Measurements from ENCODE around the gene HIRIP3.

The HIRIP3 gene

GRCh38 chr16:30010844-30011713 is 15.7 kb upstream of the HIRIP3 start, which contains the start of gene DOC2A:
DOC2A (minus strand) TSS chr16:30011027; CDS start chr16:30010222, 805 bp downstream.
- Histone ChIP-seq H3K9ac (ENCODE audit: low read length) (no peak within 1 kb of the TSS), H3K27ac (ENCODE audit: low read length, poor library complexity, severe bottlenecking) (no peak within 1 kb of the TSS), H3K4me3 (ENCODE audit: insufficient read depth in 1 of 2, low read depth in 1 of 2, low read length in 2 of 2) (peak within 1 kb of the TSS; percentile 55), H2AK5ac (ENCODE audit: low read length, severe bottlenecking) (no peak within 1 kb of the TSS), H2BK12ac (ENCODE audit: low read length in 2 of 2) (no peak within 1 kb of the TSS), H2BK15ac (ENCODE audit: low read depth, poor library complexity, severe bottlenecking) (no peak within 1 kb of the TSS), H2AFZ (ENCODE audit: low read depth, low read length) (no peak within 1 kb of the TSS), H3K4me1 (ENCODE audit: control insufficient read depth, insufficient read depth, low read depth, low read length) (peaks cover 19% of the 10 kb centered on the region), H3K4me2 (ENCODE audit: low read length, poor library complexity, severe bottlenecking) (peak within 1 kb of the TSS; percentile 90), H3K27me3 (ENCODE audit: control insufficient read depth in 1 of 2, insufficient read depth in 1 of 2, low read length in 2 of 2) (peaks cover 33 to 44% of the 10 kb centered on the region in 2 experiments), H3K9me3 (ENCODE audit: control insufficient read depth, low read length) (no peaks in the 10 kb centered on the region), H3K4ac (ENCODE audit: low read depth in 1 of 2, low read length in 2 of 2) (no peak within 1 kb of the TSS), H3K23ac (ENCODE audit: low read length in 2 of 2) (peak within 1 kb of the TSS in 1 of 2 experiments; percentile 94), H2BK120ac (ENCODE audit: low read depth, low read length) (no peak within 1 kb of the TSS), H4K91ac (ENCODE audit: low read length) (no peak within 1 kb of the TSS), H3K14ac (ENCODE audit: low read length in 2 of 2) (no peak within 1 kb of the TSS), H3K18ac (ENCODE audit: low read depth in 1 of 2, low read length in 2 of 2) (peak within 1 kb of the TSS in 1 of 2 experiments; percentile 61), H3K36me3 (ENCODE audit: control insufficient read depth in 1 of 2, insufficient read depth in 2 of 2, low read depth in 1 of 2, low read length in 2 of 2) (peaks cover 0 to 10% of the 10 kb centered on the region in 2 experiments), H2BK5ac (ENCODE audit: low read depth, low read length, poor library complexity, severe bottlenecking) (no peak within 1 kb of the TSS), H3K79me1 (replicated peaks; ENCODE audit: low read length, poor library complexity, severe bottlenecking) (no peaks in the 10 kb centered on the region), H4K8ac (ENCODE audit: low read length) (no peak within 1 kb of the TSS)
- 1% methylated on average over 59 of the region's 99 CpGs for WGBS
- peak; percentile 10 for DNase-seq

GRCh38 chr16:30009990-30010843 is 14.8 kb upstream of the HIRIP3 start:
- no peak overlapping the region for H2BK15ac ChIP-seq (ENCODE audit: low read depth, poor library complexity, severe bottlenecking)
- no peak overlapping the region for H3K23ac ChIP-seq (ENCODE audit: low read length in 2 of 2)
- peaks cover 20% of the 10 kb centered on the region for H3K4me1 ChIP-seq (ENCODE audit: control insufficient read depth, insufficient read depth, low read depth, low read length)
- H4K8ac ChIP-seq (ENCODE audit: low read length), result no peak overlapping the region
- H3K9me3 ChIP-seq (ENCODE audit: control insufficient read depth, low read length), result no peaks in the 10 kb centered on the region
- H3K14ac ChIP-seq (ENCODE audit: low read length in 2 of 2), result no peak overlapping the region
- no peak overlapping the region for H3K27ac ChIP-seq (ENCODE audit: low read length, poor library complexity, severe bottlenecking)
- no peak overlapping the region for H3K4ac ChIP-seq (ENCODE audit: low read depth in 1 of 2, low read length in 2 of 2)
- peak overlapping the region; percentile 37 to 55 for H3K4me3 ChIP-seq (ENCODE audit: insufficient read depth in 1 of 2, low read depth in 1 of 2, low read length in 2 of 2)
- H4K91ac ChIP-seq (ENCODE audit: low read length), result no peak overlapping the region
- peaks cover 33 to 44% of the 10 kb centered on the region in 2 experiments for H3K27me3 ChIP-seq (ENCODE audit: control insufficient read depth in 1 of 2, insufficient read depth in 1 of 2, low read length in 2 of 2)
- H3K79me1 ChIP-seq (replicated peaks; ENCODE audit: low read length, poor library complexity, severe bottlenecking), result no peaks in the 10 kb centered on the region
- peak overlapping the region; percentile 90 for H3K4me2 ChIP-seq (ENCODE audit: low read length, poor library complexity, severe bottlenecking)
- H2BK12ac ChIP-seq (ENCODE audit: low read length in 2 of 2), result no peak overlapping the region
- WGBS, result 46% methylated on average over 32 of the region's 34 CpGs
- H3K9ac ChIP-seq (ENCODE audit: low read length), result no peak overlapping the region
- H2BK120ac ChIP-seq (ENCODE audit: low read depth, low read length), result no peak overlapping the region
- no peak overlapping the region for H2AFZ ChIP-seq (ENCODE audit: low read depth, low read length)
- DNase-seq, result no peak
- no peak overlapping the region for H2BK5ac ChIP-seq (ENCODE audit: low read depth, low read length, poor library complexity, severe bottlenecking)
- no peak overlapping the region for H3K18ac ChIP-seq (ENCODE audit: low read depth in 1 of 2, low read length in 2 of 2)
- peaks cover 0 to 17% of the 10 kb centered on the region in 2 experiments for H3K36me3 ChIP-seq (ENCODE audit: control insufficient read depth in 1 of 2, insufficient read depth in 2 of 2, low read depth in 1 of 2, low read length in 2 of 2)
- H2AK5ac ChIP-seq (ENCODE audit: low read length, severe bottlenecking), result no peak overlapping the region

GRCh38 chr16:30009085-30009862 is 13.9 kb upstream of the HIRIP3 start:
- Histone ChIP-seq H3K9me3 (ENCODE audit: control insufficient read depth, low read length) (no peaks in the 10 kb centered on the region), H3K79me1 (replicated peaks; ENCODE audit: low read length, poor library complexity, severe bottlenecking) (peaks cover 3% of the 10 kb centered on the region), H3K27ac (ENCODE audit: low read length, poor library complexity, severe bottlenecking) (no peak overlapping the region), H3K36me3 (ENCODE audit: control insufficient read depth in 1 of 2, insufficient read depth in 2 of 2, low read depth in 1 of 2, low read length in 2 of 2) (peaks cover 0 to 26% of the 10 kb centered on the region in 2 experiments), H2BK12ac (ENCODE audit: low read length in 2 of 2) (no peak overlapping the region), H2AK5ac (ENCODE audit: low read length, severe bottlenecking) (no peak overlapping the region), H2BK120ac (ENCODE audit: low read depth, low read length) (no peak overlapping the region), H2BK15ac (ENCODE audit: low read depth, poor library complexity, severe bottlenecking) (no peak overlapping the region), H3K4me3 (ENCODE audit: insufficient read depth in 1 of 2, low read depth in 1 of 2, low read length in 2 of 2) (no peak overlapping the region), H4K91ac (ENCODE audit: low read length) (no peak overlapping the region), H3K23ac (ENCODE audit: low read length in 2 of 2) (no peak overlapping the region), H2AFZ (ENCODE audit: low read depth, low read length) (no peak overlapping the region), H4K8ac (ENCODE audit: low read length) (no peak overlapping the region), H3K4me2 (ENCODE audit: low read length, poor library complexity, severe bottlenecking) (no peak overlapping the region), H3K14ac (ENCODE audit: low read length in 2 of 2) (no peak overlapping the region), H3K18ac (ENCODE audit: low read depth in 1 of 2, low read length in 2 of 2) (no peak overlapping the region), H3K27me3 (ENCODE audit: control insufficient read depth in 1 of 2, insufficient read depth in 1 of 2, low read length in 2 of 2) (peaks cover 33 to 44% of the 10 kb centered on the region in 2 experiments), H3K9ac (ENCODE audit: low read length) (no peak overlapping the region), H2BK5ac (ENCODE audit: low read depth, low read length, poor library complexity, severe bottlenecking) (no peak overlapping the region), H3K4me1 (ENCODE audit: control insufficient read depth, insufficient read depth, low read depth, low read length) (peaks cover 20% of the 10 kb centered on the region), H3K4ac (ENCODE audit: low read depth in 1 of 2, low read length in 2 of 2) (no peak overlapping the region)
- DNase-seq, result no peak
- WGBS, result 70% methylated on average over 20 of the region's 26 CpGs
